Stomach (tissue), 4 donors: ENCODE results near the gene ESR2.
A peak's percentile ranks its signal among the peaks of the same experiment; 100 is the strongest.

Experiments used
- EP300 ChIP-seq: sonication (generic); formaldehyde crosslinking; IDR thresholded peaks from one replicate; pipeline ENCODE4 v1.6.1; 2017; ENCODE audit warnings: antibody characterized with exemption
- POLR2A ChIP-seq, 4 donors: fragments of 450-650 bp; IDR thresholded peaks; one replicate each; pipeline ENCODE4 v1.6.1; 2016; ENCODE audit warnings: antibody characterized with exemption in 4 of 4, control low read depth in 2 of 4, mild to moderate bottlenecking in 1 of 4, moderate library complexity in 1 of 4
- TF ChIP-seq, protein P1 (sequence below), 7 experiments: fragments of 450-650 bp in 4 of 7; fragments of 200-600 bp in 3 of 7; sonication (generic) in 3 of 7; IDR thresholded peaks; one replicate each; pipeline ENCODE4 v1.5.1; 2016 to 2019; ENCODE audit warnings: antibody characterized with exemption in 7 of 7, control low read depth in 2 of 7, mild to moderate bottlenecking in 1 of 7

DNA sequence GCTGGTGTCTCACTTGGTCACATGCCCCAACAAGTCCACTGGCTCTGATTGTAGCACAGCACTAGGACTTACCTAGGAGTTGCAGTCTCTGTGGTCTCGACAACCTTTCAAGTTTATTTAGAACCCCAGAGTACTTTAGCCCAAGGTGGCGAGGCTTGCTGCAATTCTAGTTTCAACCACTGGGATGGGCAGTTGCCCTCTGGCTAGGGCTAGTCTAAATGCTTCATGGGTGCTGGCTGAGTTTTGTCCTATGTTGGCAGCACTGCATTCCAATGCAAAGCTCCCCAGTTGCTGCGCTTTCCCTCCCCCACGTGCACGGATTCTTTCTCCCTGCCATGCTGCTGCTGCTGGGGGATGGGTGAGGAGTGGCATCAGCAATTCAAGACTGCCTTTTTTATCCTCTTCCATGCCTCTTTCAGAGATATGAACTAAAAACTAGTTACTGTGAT is 233.5 kb downstream of the ESR2 start:
- TF ChIP-seq, protein P1, sequence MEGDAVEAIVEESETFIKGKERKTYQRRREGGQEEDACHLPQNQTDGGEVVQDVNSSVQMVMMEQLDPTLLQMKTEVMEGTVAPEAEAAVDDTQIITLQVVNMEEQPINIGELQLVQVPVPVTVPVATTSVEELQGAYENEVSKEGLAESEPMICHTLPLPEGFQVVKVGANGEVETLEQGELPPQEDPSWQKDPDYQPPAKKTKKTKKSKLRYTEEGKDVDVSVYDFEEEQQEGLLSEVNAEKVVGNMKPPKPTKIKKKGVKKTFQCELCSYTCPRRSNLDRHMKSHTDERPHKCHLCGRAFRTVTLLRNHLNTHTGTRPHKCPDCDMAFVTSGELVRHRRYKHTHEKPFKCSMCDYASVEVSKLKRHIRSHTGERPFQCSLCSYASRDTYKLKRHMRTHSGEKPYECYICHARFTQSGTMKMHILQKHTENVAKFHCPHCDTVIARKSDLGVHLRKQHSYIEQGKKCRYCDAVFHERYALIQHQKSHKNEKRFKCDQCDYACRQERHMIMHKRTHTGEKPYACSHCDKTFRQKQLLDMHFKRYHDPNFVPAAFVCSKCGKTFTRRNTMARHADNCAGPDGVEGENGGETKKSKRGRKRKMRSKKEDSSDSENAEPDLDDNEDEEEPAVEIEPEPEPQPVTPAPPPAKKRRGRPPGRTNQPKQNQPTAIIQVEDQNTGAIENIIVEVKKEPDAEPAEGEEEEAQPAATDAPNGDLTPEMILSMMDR (IDR thresholded peaks at IDR 0.05): peak in 4 of 7 experiments; percentile 12 to 34 (median 18)
- TF ChIP-seq POLR2A (IDR thresholded peaks at IDR 0.05): no peak
- no peak for TF ChIP-seq EP300
